ENCODE results near the gene BST1. TPM values are rescaled to one million over a fixed set of nuclear protein-coding genes. Genes with fewer than 3 reads are reported as not detected.

The BST1 gene
- total RNA-seq, 2 experiments from 2014 or later: 0.60 to 0.71 TPM

DNA sequence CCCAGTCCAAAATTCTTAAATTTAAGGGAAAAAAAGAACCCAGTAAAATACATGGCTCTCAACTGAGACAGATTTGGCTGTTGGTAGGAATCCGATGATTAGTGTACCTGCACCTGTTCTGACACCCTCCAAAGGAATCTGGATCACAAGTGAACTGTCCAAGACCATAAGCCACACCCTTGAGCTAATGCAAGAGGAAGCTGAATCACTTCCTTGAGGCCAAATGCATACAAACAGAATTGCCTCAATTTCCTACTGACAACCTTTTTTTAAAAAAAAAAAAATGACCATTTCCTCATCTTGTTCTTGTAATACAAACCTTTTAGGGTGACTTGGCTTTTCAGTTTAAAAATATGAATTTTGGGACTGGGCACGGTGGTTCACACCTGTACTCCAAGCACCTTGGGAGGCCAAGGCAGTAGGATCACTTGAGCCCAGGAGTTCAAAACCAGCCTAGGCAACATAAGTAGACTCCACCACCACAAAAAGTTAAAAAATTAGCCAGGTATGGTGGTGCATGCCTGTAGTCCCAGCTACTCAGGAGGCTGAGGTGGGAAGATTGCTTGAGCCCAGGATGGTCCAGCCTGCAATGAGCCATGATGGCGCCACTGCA, 37.0 kb upstream of the BST1 start:
- DNase-seq: no peak
- H3K27me3 Mint-ChIP-seq (ENCODE audit: low read depth): no peaks in the 10 kb centered on the region
- no peaks in the 10 kb centered on the region for H3K9me3 Mint-ChIP-seq (ENCODE audit: insufficient read depth)
- ATAC-seq: peak; percentile 39
- ChIA-PET CTCF (interaction anchor here (1.2 to 1.6 kb wide), 2 partner anchors 12 to 16 kb away, joined by 3 read pairs; no protein-coding TSS in a partner anchor), POLR2A (no interaction called here)
- H3K27ac Mint-ChIP-seq: peak overlapping the region; percentile 44
- peaks cover 38% of the 10 kb centered on the region for H3K36me3 Mint-ChIP-seq (ENCODE audit: low read depth)
- H3K4me3 Mint-ChIP-seq: no peak overlapping the region
- H3K4me1 Mint-ChIP-seq (ENCODE audit: low read depth): peaks cover 22% of the 10 kb centered on the region

DNA sequence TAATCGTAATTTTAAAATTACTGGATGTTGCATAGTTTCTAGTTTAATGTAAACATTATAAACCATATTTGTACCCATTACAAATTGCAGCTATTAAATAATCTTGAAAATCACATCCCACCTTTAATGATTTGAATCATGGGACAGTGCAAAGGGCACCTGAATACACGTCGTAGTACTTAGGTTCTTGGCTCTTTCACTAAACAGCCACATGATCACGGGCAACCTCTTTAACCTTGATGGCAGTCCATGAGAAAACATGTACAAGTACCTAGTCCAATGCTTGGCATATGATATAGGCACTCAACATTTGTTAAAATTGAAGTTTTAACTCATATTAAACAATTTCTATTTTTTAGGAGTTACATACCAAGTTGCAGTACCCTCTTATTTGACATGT, 35.9 kb upstream of the BST1 start:
- Mint-ChIP-seq H3K27ac (no peak overlapping the region), H3K9me3 (ENCODE audit: insufficient read depth) (no peaks in the 10 kb centered on the region), H3K27me3 (ENCODE audit: low read depth) (no peaks in the 10 kb centered on the region), H3K36me3 (ENCODE audit: low read depth) (peaks cover 44% of the 10 kb centered on the region), H3K4me3 (no peak overlapping the region), H3K4me1 (ENCODE audit: low read depth) (peaks cover 30% of the 10 kb centered on the region)
- CTCF ChIA-PET: interaction anchor here (0.7 to 1.2 kb wide), 2 partner anchors 13 to 116 kb away, joined by 3 to 4 read pairs; no protein-coding TSS in a partner anchor
- POLR2A ChIA-PET: no interaction called here
- DNase-seq (no peak), ATAC-seq (no peak)

DNA sequence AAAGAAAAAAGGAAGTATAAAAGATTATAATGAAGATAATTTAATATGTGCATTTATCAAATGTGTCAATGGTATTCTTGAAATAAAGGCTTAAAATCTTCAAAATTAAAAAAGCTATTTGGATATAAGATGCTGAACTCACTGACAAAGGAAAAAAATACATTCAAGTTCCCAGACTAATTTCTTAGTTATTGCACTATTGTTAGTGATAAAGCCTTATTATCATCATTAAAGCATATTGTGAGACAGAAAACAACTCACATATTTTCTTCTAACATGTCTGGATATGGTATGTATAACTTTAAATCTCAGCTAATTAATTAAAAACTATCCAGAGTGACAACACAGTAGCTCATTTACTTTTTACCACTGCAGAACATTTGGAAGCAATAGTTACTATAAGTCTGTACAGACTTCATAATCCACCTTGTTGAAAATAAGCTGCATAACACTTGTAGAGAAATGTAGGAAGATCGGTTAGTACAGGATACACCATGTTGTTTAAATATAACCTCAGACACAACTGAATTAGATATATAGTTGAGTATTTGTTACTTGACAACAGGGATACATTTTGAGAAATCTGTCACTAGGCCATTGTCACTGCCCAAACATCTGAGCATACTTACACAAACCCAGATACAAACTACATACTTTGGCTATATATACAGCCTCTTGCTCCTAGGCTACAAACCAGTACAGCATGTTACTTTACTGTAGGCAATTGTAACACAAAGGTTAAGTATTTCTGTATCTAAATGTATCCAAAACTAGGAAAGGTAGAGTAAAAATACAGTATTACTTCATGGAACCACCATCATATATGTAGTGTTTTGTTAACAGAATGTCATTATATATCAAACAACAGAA, 34.1 kb upstream of the BST1 start:
- POLR2A ChIA-PET: interaction anchor here (1.2 kb wide), 1 partner anchor 14 kb away, joined by 5 read pairs; the partner anchor contains the start of gene FBXL5
- Mint-ChIP-seq H3K27me3 (ENCODE audit: low read depth) (no peaks in the 10 kb centered on the region), H3K9me3 (ENCODE audit: insufficient read depth) (no peaks in the 10 kb centered on the region), H3K4me3 (no peak overlapping the region), H3K36me3 (ENCODE audit: low read depth) (peaks cover 45% of the 10 kb centered on the region), H3K4me1 (ENCODE audit: low read depth) (peaks cover 30% of the 10 kb centered on the region), H3K27ac (no peak overlapping the region)
- DNase-seq (no peak), ATAC-seq (no peak)
- CTCF ChIA-PET: interaction anchor here (1.0 kb wide), 1 partner anchor 19 kb away, joined by 3 read pairs; no protein-coding TSS in a partner anchor

DNA sequence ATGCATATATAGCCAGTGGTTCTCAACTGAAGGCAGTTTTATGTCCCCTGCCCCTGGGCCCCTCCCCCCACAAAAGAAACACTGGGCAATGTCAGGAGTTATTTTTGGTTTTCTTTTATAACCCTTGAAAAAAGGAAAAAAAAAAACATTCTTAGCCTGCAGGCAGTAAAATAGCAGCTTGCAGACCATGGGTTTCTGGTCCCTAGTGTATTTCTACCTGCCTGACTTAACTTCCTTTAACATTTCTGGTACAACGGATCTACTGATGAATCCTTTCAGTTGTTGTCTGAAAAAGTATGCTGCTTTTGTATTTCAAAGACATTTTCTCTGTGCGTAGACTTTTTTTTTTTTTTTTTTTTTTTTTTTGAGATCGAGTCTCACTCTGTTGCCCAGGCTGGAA, 32.3 kb upstream of the BST1 start:
- Mint-ChIP-seq H3K27me3 (ENCODE audit: low read depth) (no peaks in the 10 kb centered on the region), H3K4me1 (ENCODE audit: low read depth) (peaks cover 22% of the 10 kb centered on the region), H3K27ac (no peak overlapping the region), H3K36me3 (ENCODE audit: low read depth) (peaks cover 41% of the 10 kb centered on the region), H3K4me3 (no peak overlapping the region), H3K9me3 (ENCODE audit: insufficient read depth) (no peaks in the 10 kb centered on the region)
- CTCF ChIA-PET: interaction anchor here (0.8 to 1.2 kb wide), 3 partner anchors 135 to 274 kb away, joined by 3 read pairs; no protein-coding TSS in a partner anchor
- ATAC-seq (no peak), DNase-seq (no peak)
- POLR2A ChIA-PET: interaction anchor here (0.6 kb wide), 2 partner anchors 110 to 286 kb away, joined by 3 to 4 read pairs; no protein-coding TSS in a partner anchor

DNA sequence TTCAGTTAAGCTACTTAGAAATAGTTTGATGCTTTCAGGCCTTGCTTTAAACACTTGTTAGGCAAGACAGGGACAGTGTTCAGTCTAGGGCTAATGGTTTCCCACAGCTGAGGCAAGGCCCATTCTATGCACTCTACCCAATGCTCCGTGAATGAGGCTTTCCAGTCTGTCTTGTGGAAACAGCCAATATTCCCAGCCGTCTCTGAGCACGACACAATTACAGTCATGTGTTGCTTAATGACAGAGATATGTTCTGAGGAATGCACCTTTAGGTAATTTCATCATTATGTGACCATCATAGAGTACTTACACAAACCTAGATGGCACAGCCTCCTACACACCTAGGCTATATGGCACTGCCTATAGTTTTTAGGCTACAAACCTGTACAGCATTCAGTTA, 30.8 kb upstream of the BST1 start:
- Mint-ChIP-seq H3K9me3 (ENCODE audit: insufficient read depth) (no peaks in the 10 kb centered on the region), H3K4me1 (ENCODE audit: low read depth) (peaks cover 18% of the 10 kb centered on the region), H3K27ac (no peak overlapping the region), H3K36me3 (ENCODE audit: low read depth) (peaks cover 33% of the 10 kb centered on the region), H3K4me3 (no peak overlapping the region), H3K27me3 (ENCODE audit: low read depth) (no peaks in the 10 kb centered on the region)
- ChIA-PET POLR2A (interaction anchor here (1.3 to 1.5 kb wide), 2 partner anchors 9 to 16 kb away, joined by 4 to 5 read pairs; no protein-coding TSS in a partner anchor), CTCF (interaction anchor here (1.0 to 2.1 kb wide), 3 partner anchors 10 to 284 kb away, joined by 4 to 7 read pairs (median 4); partner anchors contain the start of gene FAM200B)
- DNase-seq (no peak), ATAC-seq (no peak)

DNA sequence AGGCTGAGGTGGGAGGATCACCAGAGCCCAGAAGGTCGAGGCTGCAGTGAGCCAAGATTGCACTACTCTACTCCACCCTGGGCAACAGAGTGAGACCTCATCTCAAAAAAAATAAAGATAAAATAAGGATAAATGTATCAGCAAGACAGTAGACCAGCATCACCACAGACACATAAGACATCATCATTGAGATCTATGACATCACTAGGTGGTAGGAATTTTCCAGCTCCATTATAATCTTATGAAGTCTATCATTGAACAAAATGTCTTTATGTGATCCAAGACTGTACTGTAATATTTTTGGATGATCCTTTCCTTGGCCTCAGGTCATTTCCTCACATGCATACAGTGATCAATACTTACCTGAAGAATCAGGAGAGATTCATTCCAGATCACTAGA, 29.5 kb upstream of the BST1 start:
- Mint-ChIP-seq H3K4me1 (ENCODE audit: low read depth) (peaks cover 24% of the 10 kb centered on the region), H3K9me3 (ENCODE audit: insufficient read depth) (no peaks in the 10 kb centered on the region), H3K36me3 (ENCODE audit: low read depth) (peaks cover 31% of the 10 kb centered on the region), H3K4me3 (no peak overlapping the region), H3K27me3 (ENCODE audit: low read depth) (no peaks in the 10 kb centered on the region), H3K27ac (no peak overlapping the region)
- CTCF ChIA-PET: interaction anchor here (2.1 kb wide), 1 partner anchor 9 kb away, joined by 7 read pairs; the partner anchor contains the start of gene FAM200B
- ATAC-seq: no peak
- POLR2A ChIA-PET: interaction anchor here (0.9 kb wide), 1 partner anchor 18 kb away, joined by 3 read pairs; the partner anchor contains the start of gene FBXL5
- no peak for DNase-seq

DNA sequence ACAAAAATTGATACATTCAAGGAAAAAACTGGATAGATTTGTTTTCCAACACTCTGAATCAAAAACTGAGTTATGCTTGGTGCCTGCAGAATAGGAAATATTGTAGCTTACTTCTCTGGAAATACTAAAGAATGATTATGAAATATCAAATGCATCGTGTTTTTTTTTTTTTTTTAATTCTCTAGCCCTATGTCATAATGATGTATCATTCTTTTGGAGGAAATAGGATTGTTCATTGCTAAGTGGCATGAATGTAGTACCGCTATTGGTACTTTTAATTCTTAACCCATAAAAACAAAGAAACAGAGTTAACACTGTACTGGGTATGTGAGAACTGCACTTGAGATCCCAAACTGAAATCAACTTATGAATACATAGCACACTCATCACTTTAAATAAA, 28.8 kb upstream of the BST1 start:
- no peak for DNase-seq

DNA sequence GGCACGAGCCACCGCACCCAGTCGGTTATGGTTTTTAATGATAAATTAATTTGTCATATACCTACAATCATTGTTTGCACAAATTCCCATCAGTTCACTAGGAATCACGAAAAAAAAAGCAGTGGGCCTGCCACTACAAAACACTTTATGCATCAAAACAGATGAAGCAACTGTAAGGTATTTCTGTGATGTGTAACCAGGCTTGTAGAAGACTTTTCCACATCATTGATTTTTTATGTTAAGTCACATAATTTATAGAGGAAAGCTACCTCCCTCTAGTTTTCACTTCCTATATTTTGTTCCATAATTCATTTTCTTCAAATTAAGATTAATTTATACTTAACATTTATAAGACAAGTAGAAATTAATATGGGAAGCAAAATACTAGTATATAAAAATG, 27.9 kb upstream of the BST1 start:
- DNase-seq (no peak), ATAC-seq (no peak)
- Mint-ChIP-seq H3K27ac (no peak overlapping the region), H3K4me3 (no peak overlapping the region), H3K27me3 (ENCODE audit: low read depth) (no peaks in the 10 kb centered on the region), H3K36me3 (ENCODE audit: low read depth) (peaks cover 37% of the 10 kb centered on the region), H3K4me1 (ENCODE audit: low read depth) (peaks cover 34% of the 10 kb centered on the region), H3K9me3 (ENCODE audit: insufficient read depth) (no peaks in the 10 kb centered on the region)
- ChIA-PET CTCF (interaction anchor here (1.3 kb wide), 2 partner anchors 16 to 18 kb away, joined by 3 to 5 read pairs; no protein-coding TSS in a partner anchor), POLR2A (no interaction called here)

More for the DNA sequence above, 28.8 kb upstream of the BST1 start:
- Mint-ChIP-seq H3K27ac (no peak overlapping the region), H3K4me3 (no peak overlapping the region), H3K4me1 (ENCODE audit: low read depth) (peaks cover 27% of the 10 kb centered on the region), H3K27me3 (ENCODE audit: low read depth) (no peaks in the 10 kb centered on the region), H3K9me3 (ENCODE audit: insufficient read depth) (no peaks in the 10 kb centered on the region), H3K36me3 (ENCODE audit: low read depth) (peaks cover 33% of the 10 kb centered on the region)
- ChIA-PET CTCF (interaction anchor here (2.1 kb wide), 1 partner anchor 8 kb away, joined by 7 read pairs; the partner anchor contains the start of gene FAM200B), POLR2A (no interaction called here)
- no peak for ATAC-seq

DNA sequence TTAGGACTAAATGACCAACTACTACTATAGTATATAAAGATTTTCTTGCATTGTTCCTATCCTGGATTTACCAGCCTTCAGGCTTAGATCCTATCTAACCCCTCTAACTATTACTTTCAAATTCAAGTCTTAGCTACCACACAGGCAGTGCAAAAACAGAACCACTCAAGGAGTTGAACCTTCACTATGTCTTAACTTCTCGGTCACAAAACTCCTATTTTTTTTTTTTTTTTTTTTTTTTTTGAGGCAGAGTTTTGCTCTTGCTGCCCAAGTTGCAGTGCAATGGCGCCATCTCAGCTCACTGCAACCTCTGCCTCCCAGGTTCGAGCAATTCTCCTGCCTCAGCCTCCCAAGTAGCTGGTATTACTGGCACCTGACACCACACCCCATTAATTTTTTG, 27.5 kb upstream of the BST1 start:
- H3K27ac Mint-ChIP-seq: no peak overlapping the region
- no peak for ATAC-seq
- DNase-seq: no peak
- CTCF ChIA-PET: interaction anchor here (1.0 to 1.3 kb wide), 3 partner anchors 13 to 18 kb away, joined by 3 to 5 read pairs (median 3); no protein-coding TSS in a partner anchor
- no peaks in the 10 kb centered on the region for H3K9me3 Mint-ChIP-seq (ENCODE audit: insufficient read depth)
- POLR2A ChIA-PET: interaction anchor here (2.1 kb wide), 1 partner anchor 20 kb away, joined by 5 read pairs; the partner anchor contains the start of gene FBXL5
- no peaks in the 10 kb centered on the region for H3K27me3 Mint-ChIP-seq (ENCODE audit: low read depth)
- H3K36me3 Mint-ChIP-seq (ENCODE audit: low read depth): peaks cover 38% of the 10 kb centered on the region
- H3K4me1 Mint-ChIP-seq (ENCODE audit: low read depth): peaks cover 37% of the 10 kb centered on the region
- H3K4me3 Mint-ChIP-seq: no peak overlapping the region

DNA sequence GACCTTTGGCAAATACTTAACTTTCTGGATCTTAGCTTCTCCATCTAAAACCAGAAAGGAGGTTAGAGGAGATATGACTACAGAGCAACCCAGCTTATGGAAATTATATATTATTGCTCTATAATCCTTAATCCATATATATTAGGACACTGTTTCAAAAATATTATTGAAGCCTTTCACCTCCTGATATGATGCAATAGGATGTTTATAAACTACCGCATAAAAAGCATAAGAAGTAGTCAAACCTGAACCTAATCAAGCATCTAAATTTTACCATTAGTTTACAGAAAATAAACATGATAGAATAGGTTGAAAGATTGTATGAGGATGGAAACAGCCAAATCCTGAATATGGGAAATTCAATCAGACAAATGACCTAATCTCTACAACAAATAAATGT, 26.8 kb upstream of the BST1 start:
- Mint-ChIP-seq H3K36me3 (ENCODE audit: low read depth) (peaks cover 38% of the 10 kb centered on the region), H3K4me1 (ENCODE audit: low read depth) (peaks cover 37% of the 10 kb centered on the region), H3K4me3 (no peak overlapping the region), H3K27ac (no peak overlapping the region), H3K9me3 (ENCODE audit: insufficient read depth) (no peaks in the 10 kb centered on the region), H3K27me3 (ENCODE audit: low read depth) (no peaks in the 10 kb centered on the region)
- ChIA-PET CTCF (interaction anchor here (1.0 to 1.4 kb wide), 4 partner anchors 12 to 19 kb away, joined by 3 to 5 read pairs (median 3); no protein-coding TSS in a partner anchor), POLR2A (interaction anchor here (2.1 kb wide), 1 partner anchor 20 kb away, joined by 5 read pairs; the partner anchor contains the start of gene FBXL5)
- no peak for DNase-seq
- no peak for ATAC-seq

DNA sequence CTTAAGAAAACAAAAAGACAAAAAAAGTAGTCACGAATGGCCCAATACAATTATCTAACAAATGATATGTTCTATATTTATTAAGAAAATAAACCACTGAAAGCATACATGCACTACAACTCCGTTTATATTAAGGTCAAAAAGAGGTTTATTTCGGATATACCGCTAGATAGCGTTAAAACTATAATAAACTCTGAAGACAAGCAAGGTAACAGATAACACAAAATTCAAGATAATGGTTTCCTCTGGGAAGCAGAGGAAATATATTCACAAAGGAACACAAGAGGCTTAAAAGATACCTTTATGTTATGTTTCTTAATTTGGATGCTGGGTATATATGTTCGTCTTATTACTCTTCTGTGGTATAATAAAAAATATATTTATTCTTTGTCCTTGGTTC, 26.0 kb upstream of the BST1 start:
- H3K27me3 Mint-ChIP-seq (ENCODE audit: low read depth): no peaks in the 10 kb centered on the region
- no peak for DNase-seq
- no peak overlapping the region for H3K4me3 Mint-ChIP-seq
- ChIA-PET CTCF (interaction anchor here (1.0 to 1.4 kb wide), 2 partner anchors 13 to 129 kb away, joined by 3 read pairs; no protein-coding TSS in a partner anchor), POLR2A (interaction anchor here (2.1 kb wide), 1 partner anchor 21 kb away, joined by 5 read pairs; the partner anchor contains the start of gene FBXL5)
- peaks cover 33% of the 10 kb centered on the region for H3K36me3 Mint-ChIP-seq (ENCODE audit: low read depth)
- no peaks in the 10 kb centered on the region for H3K9me3 Mint-ChIP-seq (ENCODE audit: insufficient read depth)
- ATAC-seq: no peak
- H3K4me1 Mint-ChIP-seq (ENCODE audit: low read depth): peaks cover 30% of the 10 kb centered on the region
- H3K27ac Mint-ChIP-seq: no peak overlapping the region

Measured in activated CD8-positive, alpha-beta T cell treated with anti-CD3 and anti-CD28 coated beads, Interleukin-2, amount 10 ng/mL, durations not matched to agents 7 days and 5 days (primary cell).